OCI-M2 (cell line): ENCODE results near the gene ATP5F1D.
A peak's percentile ranks its signal among the peaks of the same experiment; 100 is the strongest.

Experiments
- DNase-seq: peaks from one replicate; lab custom pipeline; 2025; ENCODE audit not compliant: unreplicated experiment; lab: John Stamatoyannopoulos, UW

ATP5F1D gene

GRCh38 chr19:1278713-1279660, 37.4 kb downstream of the ATP5F1D start:
- no peak for DNase-seq

GRCh38 chr19:1279782-1280341, 38.3 kb downstream of the ATP5F1D start:
- DNase-seq, result peak; percentile 64

GRCh38 chr19:1280636-1281568, 39.4 kb downstream of the ATP5F1D start:
- no peak for DNase-seq

GRCh38 chr19:1281569-1282287, 40.2 kb downstream of the ATP5F1D start:
- DNase-seq, result no peak

GRCh38 chr19:1282588-1283206, 41.1 kb downstream of the ATP5F1D start:
- no peak for DNase-seq

- DNase-seq, result no peak
Observed at GRCh38 chr19:1283207-1283916, 41.8 kb downstream of the ATP5F1D start.

- no peak for DNase-seq
Observed at GRCh38 chr19:1283917-1284292, 42.4 kb downstream of the ATP5F1D start.

- no peak for DNase-seq
Observed at GRCh38 chr19:1284293-1284978, 42.9 kb downstream of the ATP5F1D start.

GRCh38 chr19:1284979-1285736, 43.6 kb downstream of the ATP5F1D start:
- no peak for DNase-seq

- DNase-seq, result no peak
Observed at GRCh38 chr19:1285737-1286360, 44.3 kb downstream of the ATP5F1D start, which contains the start of gene EFNA2. Gene EFNA2 (plus strand): TSS chr19:1285873. CDS start chr19:1286169, 296 bp downstream.

- DNase-seq, result no peak
Observed at GRCh38 chr19:1286487-1287353, 45.2 kb downstream of the ATP5F1D start.

- DNase-seq, result no peak
Observed at GRCh38 chr19:1287354-1288225, 46.0 kb downstream of the ATP5F1D start.

- no peak for DNase-seq
Observed at GRCh38 chr19:1288226-1288612, 46.7 kb downstream of the ATP5F1D start.

GRCh38 chr19:1288833-1289685, 47.5 kb downstream of the ATP5F1D start:
- no peak for DNase-seq

- no peak for DNase-seq
Observed at GRCh38 chr19:1289686-1290025, 48.1 kb downstream of the ATP5F1D start.
